Prostate gland (tissue), 2 donors: ENCODE data around the gene NTNG1. TPM values are rescaled to one million over a fixed set of nuclear protein-coding genes. Genes with fewer than 3 reads are reported as not detected.
"Not testable (repeated sequence)": the region's sequence is repeated elsewhere in the genome, so short reads cannot be mapped to it uniquely, and the experiment has no call there.

Experiments
- DNase-seq: peaks from one replicate; pipeline ENCODE4 v3.0.0-alpha.2; 2019; ENCODE audit warnings: low spot score
- H3K27ac ChIP-seq, 2 donors: fragments of 200-600 bp; sonication (generic); 2 replicates each; pipeline ENCODE4 v1.5.1; 2017 to 2019
- H3K27me3 ChIP-seq: fragments of 200-600 bp; sonication (generic); replicated peaks from 2 replicates; pipeline ENCODE4 v1.5.1; 2019; ENCODE audit not compliant: insufficient read depth
- H3K36me3 ChIP-seq, 2 donors: fragments of 200-600 bp; sonication (generic); 1 replicate in 1 of 2; 2 replicates in 1 of 2; pipeline versions ENCODE4 v1.5.1 to v1.8.1; 2017 to 2019
- H3K4me1 ChIP-seq: fragments of 200-600 bp; sonication (generic); replicated peaks from 2 replicates; pipeline ENCODE4 v1.5.1; 2019
- H3K4me3 ChIP-seq, 2 donors: fragments of 200-600 bp; sonication (generic); 2 replicates each; pipeline ENCODE4 v1.5.1; 2017 to 2019
- H3K9me3 ChIP-seq: fragments of 200-600 bp; sonication (generic); 2 replicates; pipeline ENCODE4 v1.5.1; 2017
- CTCF ChIP-seq, 4 experiments: fragments of 200-600 bp in 2 of 4; fragments of 450-650 bp in 2 of 4; sonication (generic) in 2 of 4; IDR thresholded peaks; 1 replicate in 3 of 4; 2 replicates in 1 of 4; pipeline ENCODE4 v1.5.1; 2016 to 2019; ENCODE audit warnings: antibody characterized with exemption in 4 of 4, mild to moderate bottlenecking in 2 of 4, moderate library complexity in 2 of 4
- POLR2A ChIP-seq: fragments of 450-650 bp; IDR thresholded peaks from one replicate; pipeline ENCODE4 v1.6.1; 2016; ENCODE audit warnings: antibody characterized with exemption, mild to moderate bottlenecking
- POLR2AphosphoS5 ChIP-seq: sonication (generic); formaldehyde crosslinking; IDR thresholded peaks from one replicate; pipeline ENCODE4 v1.6.1; 2017; ENCODE audit warnings: antibody characterized with exemption
- whole genome bisulfite sequencing: methylation state at CpG from one replicate; pipeline ENCODE4 v1.1.5; 2018; 5-methylcytosine and 5-hydroxymethylcytosine counted together
- intact Hi-C: fragments of 100-400 bp; cut with DNase I; formaldehyde crosslinking; loops from one replicate; pipeline ENCODE4 v1.14.2; 2022
- total RNA-seq, 2 donors: library from RNA; depleted of rRNA; stranded (reverse); fragments of >200 nt; gene quantifications; one replicate each; pipeline ENCODE4 v1.1.0, GENCODE V29; 2016

NTNG1 gene
- total RNA-seq, 2 donors from 2014 or later: 2.6 to 5.1 TPM

- DNase-seq: no peak
- WGBS: 81% methylated on average over 3 of the region's 3 CpGs
- no peaks in the 10 kb centered on the region for H3K27me3 ChIP-seq
- no peaks in the 10 kb centered on the region for H3K4me1 ChIP-seq
- no peak overlapping the region for H3K4me3 ChIP-seq
- no peaks in the 10 kb centered on the region for H3K9me3 ChIP-seq
- intact Hi-C loops: no loop called here
- no peak for TF ChIP-seq POLR2AphosphoS5
- no peak for TF ChIP-seq CTCF (IDR thresholded peaks at IDR 0.05)
- TF ChIP-seq POLR2A: no peak
- H3K36me3 ChIP-seq: no peaks in the 10 kb centered on the region
- no peak overlapping the region for H3K27ac ChIP-seq
Measured at GRCh38 chr1:107158991-107159390, 18.2 kb downstream of the NTNG1 start.

- TF ChIP-seq CTCF (IDR thresholded peaks at IDR 0.05): no peak
- TF ChIP-seq POLR2AphosphoS5: peak; percentile 59
- intact Hi-C loops: no loop called here
Measured at GRCh38 chr1:107162745-107163144, 21.9 kb downstream of the NTNG1 start.

GRCh38 chr1:107164901-107165300 lies 24.1 kb downstream of the NTNG1 start:
- H3K4me1 ChIP-seq, H3K4me3 ChIP-seq, DNase-seq, H3K27me3 ChIP-seq, intact Hi-C loops, H3K27ac ChIP-seq, H3K36me3 ChIP-seq, H3K9me3 ChIP-seq: not testable (repeated sequence)
- 87% methylated on average over 9 of the region's 9 CpGs for WGBS

More at GRCh38 chr1:107162745-107163144, 21.9 kb downstream of the NTNG1 start:
- WGBS: 37% methylated on average over 1 of the region's 1 CpG
- H3K27ac ChIP-seq: no peak overlapping the region
- no peaks in the 10 kb centered on the region for H3K9me3 ChIP-seq
- H3K4me3 ChIP-seq: no peak overlapping the region
- no peaks in the 10 kb centered on the region for H3K4me1 ChIP-seq
- no peak for DNase-seq
- H3K27me3 ChIP-seq: no peaks in the 10 kb centered on the region
- H3K36me3 ChIP-seq: no peaks in the 10 kb centered on the region

GRCh38 chr1:107169615-107170014 lies 28.8 kb downstream of the NTNG1 start:
- H3K4me1 ChIP-seq: no peaks in the 10 kb centered on the region
- H3K27ac ChIP-seq: no peak overlapping the region
- intact Hi-C loops: no loop called here
- 90% methylated on average over 3 of the region's 3 CpGs for whole genome bisulfite sequencing
- H3K4me3 ChIP-seq: no peak overlapping the region
- H3K27me3 ChIP-seq: no peaks in the 10 kb centered on the region
- no peaks in the 10 kb centered on the region for H3K36me3 ChIP-seq
- no peaks in the 10 kb centered on the region for H3K9me3 ChIP-seq
- no peak for TF ChIP-seq CTCF (IDR thresholded peaks at IDR 0.05)
- no peak for TF ChIP-seq POLR2AphosphoS5
- TF ChIP-seq POLR2A: no peak
- DNase-seq: no peak

- WGBS: 48% methylated on average over 5 of the region's 5 CpGs
- no peak for DNase-seq
- H3K4me1 ChIP-seq: no peaks in the 10 kb centered on the region
- H3K4me3 ChIP-seq: no peak overlapping the region
- H3K36me3 ChIP-seq: no peaks in the 10 kb centered on the region
- intact Hi-C loops: no loop called here
- no peaks in the 10 kb centered on the region for H3K9me3 ChIP-seq
- no peaks in the 10 kb centered on the region for H3K27me3 ChIP-seq
- TF ChIP-seq POLR2A: no peak
- no peak overlapping the region for H3K27ac ChIP-seq
Measured at GRCh38 chr1:107171333-107171732, 30.5 kb downstream of the NTNG1 start.

GRCh38 chr1:107172450-107173170 lies 31.8 kb downstream of the NTNG1 start:
- Histone ChIP-seq H3K4me3 (no peak overlapping the region), H3K27ac (no peak overlapping the region), H3K4me1 (no peaks in the 10 kb centered on the region), H3K9me3 (no peaks in the 10 kb centered on the region), H3K27me3 (no peaks in the 10 kb centered on the region), H3K36me3 (no peaks in the 10 kb centered on the region)
- 37% methylated on average over 5 of the region's 5 CpGs for WGBS
- no peak for DNase-seq
- intact Hi-C loops: no loop called here
- TF ChIP-seq CTCF (IDR thresholded peaks at IDR 0.05) (no peak), POLR2A (no peak), POLR2AphosphoS5 (no peak)
